ENCODE data around the gene SLC15A2.

DNA sequence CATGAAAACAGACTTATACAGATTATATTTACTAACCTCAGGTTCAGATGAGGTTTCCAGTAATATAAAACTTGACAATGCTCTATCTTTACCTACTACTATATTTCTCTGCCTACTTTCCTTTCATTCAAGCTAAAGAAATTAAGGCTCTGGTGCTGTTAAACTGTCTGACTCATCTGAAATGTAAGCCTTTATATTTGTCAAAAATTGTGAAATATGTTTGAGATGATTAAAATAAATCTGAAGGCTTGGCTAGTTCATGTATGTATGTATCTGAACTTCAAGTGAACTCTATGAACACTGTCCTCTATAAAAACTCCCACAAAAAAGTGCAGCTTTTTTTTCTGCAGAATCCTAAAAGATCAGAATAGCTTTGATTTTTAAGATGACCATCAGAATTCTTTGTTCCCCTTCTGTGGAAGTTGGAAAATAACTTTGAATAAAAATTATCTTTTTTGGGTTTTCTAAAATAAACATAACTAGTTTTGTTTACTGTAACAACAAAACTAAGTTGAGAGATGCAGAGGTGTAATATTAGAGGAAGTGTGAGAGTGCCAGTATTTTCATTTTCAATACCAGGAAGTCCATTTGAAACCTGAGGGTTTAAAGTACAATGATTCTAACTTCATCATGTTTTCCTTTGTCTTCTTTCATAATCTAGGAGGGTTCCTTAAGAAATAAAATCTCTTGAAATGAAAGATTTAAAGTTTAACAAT is 85.7 kb downstream of the SLC15A2 start:
- TF ChIP-seq, protein P1, sequence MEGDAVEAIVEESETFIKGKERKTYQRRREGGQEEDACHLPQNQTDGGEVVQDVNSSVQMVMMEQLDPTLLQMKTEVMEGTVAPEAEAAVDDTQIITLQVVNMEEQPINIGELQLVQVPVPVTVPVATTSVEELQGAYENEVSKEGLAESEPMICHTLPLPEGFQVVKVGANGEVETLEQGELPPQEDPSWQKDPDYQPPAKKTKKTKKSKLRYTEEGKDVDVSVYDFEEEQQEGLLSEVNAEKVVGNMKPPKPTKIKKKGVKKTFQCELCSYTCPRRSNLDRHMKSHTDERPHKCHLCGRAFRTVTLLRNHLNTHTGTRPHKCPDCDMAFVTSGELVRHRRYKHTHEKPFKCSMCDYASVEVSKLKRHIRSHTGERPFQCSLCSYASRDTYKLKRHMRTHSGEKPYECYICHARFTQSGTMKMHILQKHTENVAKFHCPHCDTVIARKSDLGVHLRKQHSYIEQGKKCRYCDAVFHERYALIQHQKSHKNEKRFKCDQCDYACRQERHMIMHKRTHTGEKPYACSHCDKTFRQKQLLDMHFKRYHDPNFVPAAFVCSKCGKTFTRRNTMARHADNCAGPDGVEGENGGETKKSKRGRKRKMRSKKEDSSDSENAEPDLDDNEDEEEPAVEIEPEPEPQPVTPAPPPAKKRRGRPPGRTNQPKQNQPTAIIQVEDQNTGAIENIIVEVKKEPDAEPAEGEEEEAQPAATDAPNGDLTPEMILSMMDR (IDR thresholded peaks at IDR 0.05) = no peak
- no peak for TF ChIP-seq POLR2AphosphoS5 (IDR thresholded peaks at IDR 0.05)
- TF ChIP-seq POLR2A (IDR thresholded peaks at IDR 0.05; ENCODE audit: low read depth) = no peak
- TF ChIP-seq EP300 (IDR thresholded peaks at IDR 0.05) = no peak

All from esophagus muscularis mucosa (tissue), 4 donors.